Measurements from ENCODE around the gene UQCC3. TPM values are rescaled to one million over a fixed set of nuclear protein-coding genes. Genes with fewer than 3 reads are reported as not detected.

UQCC3 gene
- total and polyA plus RNA-seq, 9 of the 15 experiments (the other 6 are each of a cell fraction or from before 2014, with no cell fraction given), result 3.3 to 44.3 (median 8.0) TPM

GRCh38 chr11:62647609-62648005, 23.9 kb upstream of the UQCC3 start (continued):
- no peak for TF ChIP-seq CHD7 (IDR thresholded peaks at IDR 0.05; ENCODE audit: low read depth, low read length)
